Myocyte (in vitro differentiated cells): ENCODE results near the gene NR2C1. TPM values are rescaled to one million over a fixed set of nuclear protein-coding genes. Genes with fewer than 3 reads are reported as not detected.
A peak's percentile ranks its signal among the peaks of the same experiment; 100 is the strongest.
"Not testable (repeated sequence)": the region's sequence is repeated elsewhere in the genome, so short reads cannot be mapped to it uniquely, and the experiment has no call there.

Experiments
- DNase-seq: peaks from one replicate; pipeline ENCODE4 v3.0.0-alpha.2; 2012; ENCODE audit warnings: low read depth
- total RNA-seq: library from RNA; depleted of rRNA; stranded (reverse); fragments of >200 nt; gene quantifications from 2 replicates; pipeline ENCODE4 v1.2.3, GENCODE V29; 2014

Gene NR2C1
- total RNA-seq, 1 donor from 2014 or later: 23.2 TPM

GRCh38 chr12:95003213-95003920, 70.1 kb downstream of the NR2C1 start, which contains the start of gene NDUFA12:
NDUFA12 (minus strand) TSS chr12:95003697; CDS start chr12:95003680, 17 bp downstream.
- DNase-seq: peak; percentile 98

- peak; percentile 14 for DNase-seq
Observed at GRCh38 chr12:95002754-95003153, 70.7 kb downstream of the NR2C1 start.

- DNase-seq: no peak
Observed at GRCh38 chr12:94998326-94998725, 75.1 kb downstream of the NR2C1 start.

- no peak for DNase-seq
Observed at GRCh38 chr12:94997726-94998125, 75.7 kb downstream of the NR2C1 start.

GRCh38 chr12:94997061-94997460, 76.4 kb downstream of the NR2C1 start:
- DNase-seq: no peak

- peak; percentile 68 for DNase-seq
Observed at GRCh38 chr12:94994312-94994711, 79.1 kb downstream of the NR2C1 start.

- not testable (repeated sequence) for DNase-seq
Observed at GRCh38 chr12:94993855-94994254, 79.6 kb downstream of the NR2C1 start.

GRCh38 chr12:94990222-94990621, 83.2 kb downstream of the NR2C1 start:
- no peak for DNase-seq

GRCh38 chr12:94988471-94988870, 84.9 kb downstream of the NR2C1 start:
- no peak for DNase-seq

- no peak for DNase-seq
Observed at GRCh38 chr12:94987801-94988200, 85.6 kb downstream of the NR2C1 start.

GRCh38 chr12:94987076-94987669, 86.2 kb downstream of the NR2C1 start:
- no peak for DNase-seq

- not testable (repeated sequence) for DNase-seq
Observed at GRCh38 chr12:94985099-94985498, 88.3 kb downstream of the NR2C1 start.

- no peak for DNase-seq
Observed at GRCh38 chr12:94983321-94983720, 90.1 kb downstream of the NR2C1 start.

GRCh38 chr12:94982456-94982855, 91.0 kb downstream of the NR2C1 start:
- peak; percentile 81 for DNase-seq

GRCh38 chr12:94980577-94980976, 92.8 kb downstream of the NR2C1 start:
- DNase-seq: peak; percentile 39

GRCh38 chr12:94979941-94980340, 93.5 kb downstream of the NR2C1 start:
- DNase-seq: no peak

GRCh38 chr12:94977766-94978468, 95.5 kb downstream of the NR2C1 start:
- DNase-seq: no peak

- peak; percentile 68 for DNase-seq
Observed at GRCh38 chr12:94973221-94973620, 100.2 kb downstream of the NR2C1 start.

GRCh38 chr12:94972795-94973194, 100.6 kb downstream of the NR2C1 start:
- no peak for DNase-seq

GRCh38 chr12:94971923-94972322, 101.5 kb downstream of the NR2C1 start:
- DNase-seq: no peak

- DNase-seq: no peak
Observed at GRCh38 chr12:94970560-94970959, 102.9 kb downstream of the NR2C1 start.
